HG03108 (cell line): ENCODE data around the gene AHCYL2.
"Not testable (repeated sequence)": the region's sequence is repeated elsewhere in the genome, so short reads cannot be mapped to it uniquely, and the experiment has no call there.

Experiments
- ATAC-seq: cut with Tn5 transposase; IDR thresholded peaks from one replicate; pipeline ENCODE4 v1.9.1; 2021; ENCODE audit warnings: moderate library complexity; ENCODE audit not compliant: unreplicated experiment

The AHCYL2 gene

GRCh38 chr7:129347330-129347729 is 122.5 kb downstream of the AHCYL2 start:
- ATAC-seq: no peak

GRCh38 chr7:129348023-129348740 is 123.4 kb downstream of the AHCYL2 start:
- ATAC-seq: no peak

- no peak for ATAC-seq
Observed at GRCh38 chr7:129351320-129351719, 126.5 kb downstream of the AHCYL2 start.

GRCh38 chr7:129353104-129353503 is 128.3 kb downstream of the AHCYL2 start:
- ATAC-seq: not testable (repeated sequence)

GRCh38 chr7:129354428-129355157 is 129.8 kb downstream of the AHCYL2 start:
- ATAC-seq: no peak

- ATAC-seq: no peak
Observed at GRCh38 chr7:129356176-129356575, 131.3 kb downstream of the AHCYL2 start.

- ATAC-seq: no peak
Observed at GRCh38 chr7:129359176-129359575, 134.3 kb downstream of the AHCYL2 start.

GRCh38 chr7:129359638-129360037 is 134.8 kb downstream of the AHCYL2 start:
- no peak for ATAC-seq

- ATAC-seq: no peak
Observed at GRCh38 chr7:129361771-129362170, 136.9 kb downstream of the AHCYL2 start.

GRCh38 chr7:129362496-129362895 is 137.7 kb downstream of the AHCYL2 start:
- no peak for ATAC-seq

GRCh38 chr7:129367349-129367699 is 142.5 kb downstream of the AHCYL2 start:
- no peak for ATAC-seq

- peak; percentile 45 for ATAC-seq
Observed at GRCh38 chr7:129367700-129368388, 143.0 kb downstream of the AHCYL2 start.

GRCh38 chr7:129368389-129368986 is 143.7 kb downstream of the AHCYL2 start:
- peak; percentile 53 for ATAC-seq

- ATAC-seq: not testable (repeated sequence)
Observed at GRCh38 chr7:129369447-129369846, 144.6 kb downstream of the AHCYL2 start.

- ATAC-seq: no peak
Observed at GRCh38 chr7:129370812-129371211, 146.0 kb downstream of the AHCYL2 start.

GRCh38 chr7:129371487-129371886 is 146.7 kb downstream of the AHCYL2 start:
- no peak for ATAC-seq

GRCh38 chr7:129373651-129374428 is 149.0 kb downstream of the AHCYL2 start:
- no peak for ATAC-seq

GRCh38 chr7:129375141-129375938 is 150.5 kb downstream of the AHCYL2 start:
- no peak for ATAC-seq

GRCh38 chr7:129376076-129376777 is 151.4 kb downstream of the AHCYL2 start:
- ATAC-seq: no peak
